Immature natural killer cell (primary cell): ENCODE measurements around the gene FCER2. TPM values are rescaled to one million over a fixed set of nuclear protein-coding genes. Genes with fewer than 3 reads are reported as not detected.

ENCODE experiments used
- DNase-seq, 3 donors: peaks; one replicate each; pipeline ENCODE4 v3.0.0; 2022; ENCODE audit warnings: mixed read lengths in 1 of 3
- H3K27ac Mint-ChIP-seq, 6 donors: one replicate each; pipeline ENCODE4 v1.8.0; 2020; ENCODE audit warnings: mixed read lengths in 6 of 6, mild to moderate bottlenecking in 5 of 6, inconsistent platforms in 4 of 6, moderate library complexity in 3 of 6
- H3K27me3 Mint-ChIP-seq, 3 donors: one replicate each; pipeline ENCODE4 v1.8.0; 2020 to 2021; ENCODE audit warnings: low read depth in 3 of 3, mild to moderate bottlenecking in 3 of 3, mixed read lengths in 3 of 3, moderate library complexity in 3 of 3, inconsistent platforms in 1 of 3
- H3K36me3 Mint-ChIP-seq, 3 donors: one replicate each; pipeline ENCODE4 v1.8.0; 2020; ENCODE audit warnings: mixed read lengths in 3 of 3, inconsistent platforms in 2 of 3, mild to moderate bottlenecking in 2 of 3
- H3K4me1 Mint-ChIP-seq, 2 donors: one replicate each; pipeline ENCODE4 v1.8.0; 2020; ENCODE audit warnings: inconsistent platforms in 2 of 2, mild to moderate bottlenecking in 2 of 2, mixed read lengths in 2 of 2, moderate library complexity in 1 of 2
- H3K4me3 Mint-ChIP-seq, 5 donors: one replicate each; pipeline ENCODE4 v1.8.0; 2020; ENCODE audit warnings: mild to moderate bottlenecking in 5 of 5, mixed read lengths in 5 of 5, inconsistent platforms in 3 of 5, moderate library complexity in 3 of 5
- H3K9me3 Mint-ChIP-seq, 6 donors: one replicate each; pipeline ENCODE4 v1.8.0; 2020; ENCODE audit warnings: mild to moderate bottlenecking in 6 of 6, mixed read lengths in 6 of 6, inconsistent platforms in 4 of 6, moderate library complexity in 3 of 6
- polyA plus RNA-seq, 3 donors: library from polyadenylated mRNA; unstranded; fragments of 300-500 nt; fragmentation: Illumina TruSeq; gene quantifications; one replicate each; pipeline ENCODE4 v1.2.3, GENCODE V29; 2021

Gene FCER2
- polyA plus RNA-seq, 3 donors from 2014 or later = 0.29 to 0.50 TPM; not detected in 1

- no peak for DNase-seq
- Mint-ChIP-seq H3K4me1 (peaks cover 36 to 45% of the 10 kb centered on the region in 2 donors), H3K27ac (peak overlapping the region; percentile 0 to 76 (median 32)), H3K36me3 (peaks cover 3 to 6% (median 4%) of the 10 kb centered on the region in 3 donors), H3K4me3 (peak overlapping the region; percentile 8 to 42 (median 30)), H3K27me3 (peaks cover 0 to 12% (median 0%) of the 10 kb centered on the region in 3 donors), H3K9me3 (no peaks in the 10 kb centered on the region)
These were observed 62.0 kb downstream of the FCER2 start for GRCh38 chr19:7639863-7640348.

GRCh38 chr19:7638802-7639465 is 63.0 kb downstream of the FCER2 start:
- Mint-ChIP-seq H3K27ac (peak overlapping the region; percentile 3 to 67 (median 60)), H3K4me3 (peak overlapping the region; percentile 4 to 67 (median 42)), H3K27me3 (peaks cover 0 to 8% (median 0%) of the 10 kb centered on the region in 3 donors), H3K4me1 (peaks cover 36 to 45% of the 10 kb centered on the region in 2 donors), H3K9me3 (no peaks in the 10 kb centered on the region), H3K36me3 (peaks cover 3 to 6% (median 4%) of the 10 kb centered on the region in 3 donors)
- DNase-seq = no peak

Other genes with a start within 250 kb of the FCER2 start
- gene PEX11G, start 213.1 kb downstream of the FCER2 start, polyA plus RNA-seq = 1 to 10 TPM in 2 of 3 donors, under 1 TPM in 1; 0.21 to 2.8 (median 1.2) TPM
- gene ZNF358, start 186.0 kb downstream of the FCER2 start, polyA plus RNA-seq = 1 to 10 TPM; 1.3 to 3.1 (median 1.8) TPM
- 10 to 100 TPM in 1 of 3 donors, 1 to 10 TPM in 2; 6.6 to 17.1 (median 9.5) TPM for gene MCOLN1, start 179.5 kb downstream of the FCER2 start, polyA plus RNA-seq
- gene PNPLA6, start 166.4 kb downstream of the FCER2 start, polyA plus RNA-seq = 10 to 100 TPM in 1 of 3 donors, 1 to 10 TPM in 2; 4.9 to 17.5 (median 9.8) TPM
- gene CAMSAP3, start 106.3 kb downstream of the FCER2 start, polyA plus RNA-seq = not detected
- gene XAB2, start 72.6 kb downstream of the FCER2 start, polyA plus RNA-seq = 10 to 100 TPM in 2 of 3 donors, 1 to 10 TPM in 1; 5.5 to 13.3 (median 12.4) TPM
- 100 to 1,000 TPM; 107 to 376 (median 255) TPM for gene PET100, start 72.3 kb downstream of the FCER2 start, polyA plus RNA-seq
- under 1 TPM in 1 of 3 donors, not detected in 2; 0.58 TPM for gene PCP2, start 68.4 kb downstream of the FCER2 start, polyA plus RNA-seq
- 100 to 1,000 TPM in 2 of 3 donors, 10 to 100 TPM in 1; 73.7 to 115 (median 100) TPM for gene STXBP2, start 65.0 kb downstream of the FCER2 start, polyA plus RNA-seq
- gene RETN, start 33.1 kb downstream of the FCER2 start, polyA plus RNA-seq = 1 to 10 TPM in 1 of 3 donors, not detected in 2; 1.4 TPM
- under 1 TPM in 1 of 3 donors, not detected in 2; 0.14 TPM for gene MCEMP1, start 25.0 kb downstream of the FCER2 start, polyA plus RNA-seq
- 100 to 1,000 TPM; 109 to 217 (median 115) TPM for gene TRAPPC5, start 21.3 kb downstream of the FCER2 start, polyA plus RNA-seq
- gene CLEC4G, start 30.0 kb upstream of the FCER2 start, polyA plus RNA-seq = under 1 TPM in 1 of 3 donors, not detected in 2; 0.43 TPM
- not detected for gene CD209, start 45.4 kb upstream of the FCER2 start, polyA plus RNA-seq
- gene CLEC4M, start 61.1 kb upstream of the FCER2 start, polyA plus RNA-seq = not detected
- 1 to 10 TPM; 1.6 to 5.1 (median 2.7) TPM for gene EVI5L, start 128.1 kb upstream of the FCER2 start, polyA plus RNA-seq
- gene PRR36, start 172.3 kb upstream of the FCER2 start, polyA plus RNA-seq = not detected
- not detected for gene LRRC8E, start 186.4 kb upstream of the FCER2 start, polyA plus RNA-seq
- gene MAP2K7, start 201.7 kb upstream of the FCER2 start, polyA plus RNA-seq = 1 to 10 TPM; 2.0 to 4.4 (median 2.7) TPM
- under 1 TPM in 1 of 3 donors, not detected in 2; 0.86 TPM for gene TGFBR3L, start 212.7 kb upstream of the FCER2 start, polyA plus RNA-seq
- 10 to 100 TPM; 15.6 to 31.1 (median 17.0) TPM for gene SNAPC2, start 218.2 kb upstream of the FCER2 start, polyA plus RNA-seq
- gene CTXN1, start 224.0 kb upstream of the FCER2 start, polyA plus RNA-seq = not detected
- gene TIMM44, start 241.5 kb upstream of the FCER2 start, polyA plus RNA-seq = 10 to 100 TPM; 12.7 to 22.1 (median 14.7) TPM